Thyroid gland (tissue), 4 donors: ENCODE results near the gene MYL5.

Experiments used
- CTCF ChIP-seq, 6 experiments: fragments of 200-600 bp in 3 of 6; fragments of 450-650 bp in 3 of 6; sonication (generic) in 3 of 6; IDR thresholded peaks; one replicate each; pipeline ENCODE4 v1.5.1; 2016 to 2019; ENCODE audit warnings: antibody characterized with exemption in 6 of 6, mild to moderate bottlenecking in 2 of 6, inconsistent platforms in 1 of 6, moderate library complexity in 1 of 6
- POLR2A ChIP-seq, 2 donors: fragments of 450-650 bp; IDR thresholded peaks; one replicate each; pipeline ENCODE4 v1.6.1; 2017; ENCODE audit warnings: antibody characterized with exemption in 2 of 2, mild to moderate bottlenecking in 2 of 2, moderate library complexity in 1 of 2

DNA sequence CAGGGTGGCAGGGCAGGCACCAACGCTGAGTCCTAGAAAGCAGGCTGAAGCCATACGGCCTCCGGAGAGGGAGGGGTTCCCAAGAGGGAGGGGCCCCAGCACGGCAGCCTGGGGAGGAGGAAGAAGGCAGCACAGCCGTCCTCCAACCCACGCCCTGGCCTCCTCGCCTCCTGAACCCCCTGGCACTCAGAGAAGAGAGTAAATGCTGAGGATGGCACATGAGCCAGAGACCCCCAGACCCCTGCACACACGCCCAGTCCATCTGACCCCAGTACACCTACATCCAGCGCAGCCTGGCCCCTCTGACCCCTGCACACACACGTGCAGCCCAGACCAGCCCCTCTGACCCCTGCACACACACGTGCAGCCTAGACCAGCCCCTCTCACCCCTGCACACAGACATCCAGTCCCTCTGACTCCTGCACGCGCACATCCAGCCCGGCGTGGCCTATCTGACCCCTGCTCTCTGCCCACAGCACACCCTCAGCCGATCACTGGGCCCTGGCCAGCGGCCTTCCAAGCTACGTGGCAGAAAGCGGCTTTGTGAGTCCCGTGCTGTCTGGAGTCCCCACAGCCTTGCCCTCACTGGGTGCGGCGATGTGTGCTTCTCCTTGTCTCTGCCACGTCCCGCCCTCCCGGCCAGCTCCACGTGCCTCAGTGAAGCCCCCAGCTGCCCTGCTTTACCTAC, 18.7 kb upstream of the MYL5 start:
- TF ChIP-seq CTCF (IDR thresholded peaks at IDR 0.05) (no peak), POLR2A (IDR thresholded peaks at IDR 0.05) (no peak)
